Activated T-cell treated with anti-CD3 and anti-CD28 coated beads, Interleukin-2, amount 50 U/mL, for 4 hours (primary cell): Measurements from ENCODE around the gene TPD52L1. TPM values are rescaled to one million over a fixed set of nuclear protein-coding genes. Genes with fewer than 3 reads are reported as not detected.

Experiments used
- ATAC-seq, 2 donors: fragments of 200-7000 bp; cut with Tn5 transposase; one replicate each; pipeline ENCODE4 v1.10.0; 2021
- DNase-seq: peaks from one replicate; pipeline ENCODE4 v3.0.0-alpha.2; 2020
- H3K27me3 Mint-ChIP-seq: one replicate; pipeline ENCODE4 v1.8.0; 2021; ENCODE audit warnings: low read depth, mixed read lengths
- H3K36me3 Mint-ChIP-seq: one replicate; pipeline ENCODE4 v1.8.0; 2022; ENCODE audit warnings: mixed read lengths; ENCODE audit not compliant: insufficient read depth
- H3K4me1 Mint-ChIP-seq: one replicate; pipeline ENCODE4 v1.8.0; 2021; ENCODE audit warnings: low read depth, mixed read lengths
- H3K4me3 Mint-ChIP-seq: one replicate; pipeline ENCODE4 v1.8.0; 2021; ENCODE audit warnings: mild to moderate bottlenecking, moderate library complexity, mixed read lengths
- H3K9me3 Mint-ChIP-seq: one replicate; pipeline ENCODE4 v1.8.0; 2021; ENCODE audit warnings: mixed read lengths
- total RNA-seq, 3 donors: library from RNA; stranded (reverse); gene quantifications; one replicate each; pipeline ENCODE4 v1.2.1, GENCODE V29; 2021

TPD52L1 gene
- total RNA-seq, 3 donors from 2014 or later: 0.65 to 0.79 (median 0.66) TPM

DNA sequence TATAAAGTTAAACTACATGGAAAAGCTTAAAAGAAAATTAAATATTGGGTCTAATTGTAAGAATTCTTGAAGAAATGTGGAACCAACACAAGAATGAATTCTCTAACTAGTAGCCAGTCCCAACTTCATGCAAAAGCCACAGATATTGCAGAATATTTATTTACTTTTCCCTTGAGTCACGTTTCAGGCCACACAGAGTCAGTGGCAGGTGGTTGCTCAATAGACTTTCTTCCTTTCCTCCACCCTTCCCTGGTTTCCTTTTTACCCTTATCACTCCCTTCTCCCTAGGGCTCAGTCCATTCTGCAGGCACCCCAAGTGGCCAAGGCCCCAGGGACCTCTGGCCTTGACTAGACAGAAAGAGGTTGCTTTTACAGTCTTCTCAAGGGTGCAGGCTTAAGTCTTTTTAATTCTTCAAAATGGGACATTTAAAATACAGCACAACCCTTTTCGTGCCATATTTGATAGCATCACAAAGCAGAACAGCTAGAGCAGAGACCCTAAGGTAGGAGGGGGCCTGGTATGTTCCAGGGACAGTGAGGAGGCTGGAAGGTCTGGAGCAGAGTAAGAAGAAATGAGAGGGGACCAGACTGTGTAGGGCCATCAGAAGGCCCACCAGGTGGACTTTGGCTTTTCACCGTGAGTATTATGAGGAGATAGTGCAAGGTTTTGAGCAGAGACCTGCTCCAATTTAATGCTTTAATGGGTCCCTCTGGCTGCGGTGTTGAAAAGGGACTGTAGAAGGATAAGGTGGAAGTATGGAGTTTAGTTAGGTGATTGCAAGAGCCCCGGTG is 83.2 kb downstream of the TPD52L1 start:
- peaks cover 1% of the 10 kb centered on the region for H3K36me3 Mint-ChIP-seq
- DNase-seq (no peak), ATAC-seq (no peak)
- H3K4me3 Mint-ChIP-seq: no peak overlapping the region
- no peaks in the 10 kb centered on the region for H3K4me1 Mint-ChIP-seq
- peaks cover 26% of the 10 kb centered on the region for H3K9me3 Mint-ChIP-seq
- H3K27me3 Mint-ChIP-seq: peaks cover 3% of the 10 kb centered on the region

DNA sequence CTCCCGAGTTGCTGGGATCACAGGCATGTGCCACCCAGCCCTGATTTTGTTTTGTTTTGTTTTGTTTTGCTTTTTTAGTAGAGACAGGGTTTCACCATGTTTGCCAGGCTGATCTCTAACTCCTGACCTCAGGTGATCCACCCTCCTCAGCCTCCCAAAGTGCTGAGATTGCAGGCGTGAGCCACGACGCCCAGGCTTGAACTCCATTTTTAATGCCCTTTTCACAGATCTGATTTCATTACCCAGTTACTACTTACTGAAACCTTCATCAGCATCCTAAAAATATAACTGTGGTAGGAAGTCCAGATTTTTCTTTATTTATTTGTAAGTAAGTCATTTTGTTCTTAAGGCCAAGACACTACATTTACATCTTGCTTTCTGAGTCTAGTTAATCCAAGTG is 84.2 kb downstream of the TPD52L1 start:
- ATAC-seq (no peak), DNase-seq (no peak)
- no peak overlapping the region for H3K4me3 Mint-ChIP-seq
- peaks cover 1% of the 10 kb centered on the region for H3K36me3 Mint-ChIP-seq
- H3K4me1 Mint-ChIP-seq: no peaks in the 10 kb centered on the region
- peaks cover 35% of the 10 kb centered on the region for H3K9me3 Mint-ChIP-seq
- peaks cover 3% of the 10 kb centered on the region for H3K27me3 Mint-ChIP-seq

DNA sequence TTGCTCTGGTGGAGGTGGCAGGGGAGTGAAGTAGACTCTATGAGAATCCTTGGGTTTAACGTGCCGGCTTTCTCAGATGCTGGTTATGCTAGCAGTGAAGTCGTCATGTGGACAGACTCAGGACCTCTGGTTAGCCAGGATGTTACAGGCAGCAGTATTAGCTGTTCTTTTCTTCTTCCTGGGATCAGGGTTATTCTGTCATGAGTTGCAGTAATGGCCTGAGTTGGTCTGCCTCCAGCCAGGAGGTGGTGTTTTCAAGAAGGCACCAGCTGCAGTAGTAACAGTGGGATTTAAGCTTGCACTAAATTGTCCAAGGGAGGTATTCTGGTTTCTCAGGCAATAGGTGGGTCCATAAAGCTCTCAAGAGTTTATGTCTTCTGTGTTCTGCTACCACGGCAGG is 91.5 kb downstream of the TPD52L1 start:
- no peaks in the 10 kb centered on the region for H3K4me1 Mint-ChIP-seq
- peaks cover 1% of the 10 kb centered on the region for H3K36me3 Mint-ChIP-seq
- H3K4me3 Mint-ChIP-seq: no peak overlapping the region
- DNase-seq (no peak), ATAC-seq (no peak)
- peaks cover 35% of the 10 kb centered on the region for H3K9me3 Mint-ChIP-seq
- H3K27me3 Mint-ChIP-seq: peaks cover 15% of the 10 kb centered on the region

DNA sequence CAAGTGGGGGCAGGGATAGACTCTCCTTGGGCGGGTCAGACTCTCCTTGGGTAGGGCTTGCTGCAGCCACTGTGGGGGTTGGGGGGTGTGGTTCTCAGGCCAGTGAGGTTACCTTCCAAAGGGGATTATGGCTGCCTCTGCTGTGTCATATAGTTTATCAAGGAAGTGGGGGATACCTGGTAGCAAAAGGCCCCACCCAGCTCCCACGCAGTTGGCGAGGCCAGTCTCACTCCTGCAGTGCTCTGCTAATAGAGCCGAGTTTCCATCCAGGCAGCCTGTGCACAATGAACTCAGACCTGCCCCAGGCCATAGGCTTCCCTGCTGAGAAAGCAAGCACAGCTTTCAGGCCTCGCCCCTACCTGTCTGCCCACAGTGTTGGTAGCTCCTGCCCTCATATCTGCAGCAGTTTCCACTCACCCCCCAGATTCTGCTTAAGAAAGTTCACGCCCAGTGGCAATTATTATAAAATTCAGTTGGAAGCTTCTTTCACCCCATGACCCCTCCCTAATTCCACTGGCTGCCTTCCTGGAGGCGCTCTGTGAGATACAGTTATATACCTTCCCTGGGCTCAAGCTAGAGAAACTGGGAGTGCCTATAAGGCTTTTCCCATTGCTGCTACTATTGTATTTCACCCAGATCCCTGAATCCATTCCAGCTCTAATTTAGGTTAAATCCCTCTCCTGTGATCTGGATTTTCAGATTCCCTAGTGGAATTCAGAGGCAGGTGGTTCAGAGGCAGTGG is 92.1 kb downstream of the TPD52L1 start:
- ATAC-seq (no peak), DNase-seq (no peak)
- H3K4me3 Mint-ChIP-seq: no peak overlapping the region
- H3K36me3 Mint-ChIP-seq: peaks cover 1% of the 10 kb centered on the region
- H3K27me3 Mint-ChIP-seq: peaks cover 15% of the 10 kb centered on the region
- H3K9me3 Mint-ChIP-seq: peaks cover 30% of the 10 kb centered on the region
- H3K4me1 Mint-ChIP-seq: no peaks in the 10 kb centered on the region

DNA sequence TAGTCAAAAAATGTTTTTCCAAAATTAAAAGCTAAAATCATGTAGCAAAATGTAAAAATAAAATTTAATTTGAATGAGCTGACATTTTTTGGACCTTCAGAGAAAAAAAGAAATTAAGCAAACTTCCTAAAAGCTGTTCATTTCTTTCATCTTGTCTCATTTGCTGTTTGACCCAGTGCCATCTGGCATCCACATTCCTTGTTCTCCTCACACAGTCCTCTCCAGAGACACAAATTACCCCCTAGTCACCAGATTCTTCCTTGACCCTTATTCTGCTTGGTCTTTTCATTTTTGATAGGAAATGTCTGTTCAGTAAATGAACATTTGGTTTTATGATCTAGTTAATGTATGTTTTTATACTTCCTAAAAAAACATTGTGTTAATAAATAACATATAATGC is 93.0 kb downstream of the TPD52L1 start:
- Mint-ChIP-seq H3K36me3 (no peaks in the 10 kb centered on the region), H3K9me3 (peaks cover 21% of the 10 kb centered on the region), H3K4me1 (no peaks in the 10 kb centered on the region), H3K4me3 (no peak overlapping the region), H3K27me3 (peaks cover 15% of the 10 kb centered on the region)
- ATAC-seq (no peak), DNase-seq (no peak)

DNA sequence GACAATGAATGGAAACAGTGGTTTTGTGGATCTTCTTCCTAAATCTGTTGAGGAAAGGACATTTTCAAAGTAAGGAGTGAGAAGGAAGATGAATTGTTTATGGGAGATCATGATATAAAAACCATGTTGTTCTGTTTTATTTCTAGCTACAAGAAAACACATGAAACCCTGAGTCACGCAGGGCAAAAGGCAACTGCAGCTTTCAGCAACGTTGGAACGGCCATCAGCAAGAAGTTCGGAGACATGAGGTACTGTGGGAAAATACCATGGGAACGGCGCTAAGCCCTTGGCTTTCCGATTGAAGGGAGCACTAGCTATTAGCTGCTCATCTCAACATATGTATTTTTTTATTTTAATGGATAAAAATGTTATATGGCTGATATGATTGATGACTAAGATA is 94.6 kb downstream of the TPD52L1 start:
- Mint-ChIP-seq H3K36me3 (no peaks in the 10 kb centered on the region), H3K9me3 (peaks cover 6% of the 10 kb centered on the region), H3K27me3 (peaks cover 13% of the 10 kb centered on the region), H3K4me1 (no peaks in the 10 kb centered on the region), H3K4me3 (no peak overlapping the region)
- DNase-seq (no peak), ATAC-seq (no peak)

DNA sequence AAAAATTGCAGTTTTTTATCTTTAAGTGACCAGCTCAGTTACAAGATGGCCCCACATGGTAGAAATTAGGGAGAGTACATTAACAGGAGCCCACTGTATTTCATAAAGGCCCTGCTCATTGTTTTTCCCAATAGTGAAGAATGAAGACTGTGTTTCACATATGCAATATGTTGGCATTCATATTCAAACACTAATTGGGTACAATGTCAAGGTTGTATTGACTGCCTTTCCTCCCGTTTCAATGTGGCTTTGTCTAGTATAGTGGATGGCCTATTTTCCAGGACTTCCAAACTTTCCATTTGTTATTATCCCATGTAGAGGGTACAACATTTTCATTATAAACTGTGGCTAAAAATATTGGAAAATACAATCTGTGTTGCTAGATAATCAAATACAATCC is 96.9 kb downstream of the TPD52L1 start:
- Mint-ChIP-seq H3K36me3 (no peaks in the 10 kb centered on the region), H3K4me3 (no peak overlapping the region), H3K27me3 (peaks cover 12% of the 10 kb centered on the region), H3K9me3 (no peaks in the 10 kb centered on the region), H3K4me1 (no peaks in the 10 kb centered on the region)
- ATAC-seq: no peak
- DNase-seq: no peak

DNA sequence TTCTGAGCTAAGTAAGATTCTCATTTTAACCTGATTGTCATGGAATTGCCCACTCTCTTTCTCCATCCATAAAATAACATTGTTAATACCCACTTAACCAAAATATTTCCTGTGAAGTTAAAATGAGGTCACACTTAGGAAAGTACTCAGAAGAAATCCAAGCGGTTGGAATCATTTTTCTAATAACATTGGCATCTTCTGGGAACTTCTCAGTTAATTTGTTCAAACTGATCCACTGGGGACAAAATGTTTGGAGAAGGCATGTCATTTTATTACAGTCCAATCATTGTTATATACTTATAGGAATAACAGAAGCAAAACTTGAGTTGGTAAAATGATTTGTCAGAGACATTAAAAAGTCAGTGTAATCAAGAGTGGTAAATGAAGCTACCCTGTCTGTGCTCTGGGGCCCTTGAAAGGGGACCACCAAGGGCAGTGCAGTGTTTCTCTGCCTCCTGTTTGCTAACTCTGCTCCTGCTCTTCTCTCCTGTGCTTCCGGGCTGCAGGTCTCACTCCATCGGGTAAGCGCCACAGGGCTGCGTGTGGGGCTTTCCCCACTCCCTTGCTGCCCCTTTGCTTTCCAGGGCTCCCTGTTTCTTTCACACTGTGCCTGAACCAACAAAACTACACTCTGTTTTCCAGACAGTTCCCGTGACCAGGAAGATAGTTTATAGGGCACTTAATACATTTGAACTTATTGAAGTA is 98.1 kb downstream of the TPD52L1 start:
- ATAC-seq (no peak), DNase-seq (no peak)
- Mint-ChIP-seq H3K4me1 (no peaks in the 10 kb centered on the region), H3K4me3 (no peak overlapping the region), H3K36me3 (no peaks in the 10 kb centered on the region), H3K27me3 (peaks cover 6% of the 10 kb centered on the region), H3K9me3 (no peaks in the 10 kb centered on the region)

DNA sequence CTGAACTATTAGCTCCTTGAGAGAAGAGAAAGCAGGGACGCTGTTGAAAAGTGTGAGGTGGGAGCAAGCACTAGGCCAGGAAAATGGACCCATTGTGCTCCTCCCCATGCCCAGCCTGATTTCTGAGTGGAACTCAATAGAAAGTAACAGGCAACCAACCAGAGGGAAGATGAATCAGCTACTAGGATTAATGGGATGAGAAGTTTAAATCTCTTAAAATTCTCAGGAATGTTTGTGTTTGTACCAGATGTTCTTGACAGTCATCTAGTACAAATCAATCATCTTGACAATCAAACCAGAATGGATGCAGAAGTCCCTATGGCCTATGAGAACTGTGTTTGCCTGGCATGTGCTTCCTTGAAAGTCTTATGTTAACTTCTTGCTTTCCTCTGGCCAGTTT is 99.3 kb downstream of the TPD52L1 start:
- ATAC-seq (no peak), DNase-seq (no peak)
- Mint-ChIP-seq H3K36me3 (no peaks in the 10 kb centered on the region), H3K4me1 (no peaks in the 10 kb centered on the region), H3K9me3 (no peaks in the 10 kb centered on the region), H3K27me3 (no peaks in the 10 kb centered on the region), H3K4me3 (no peak overlapping the region)

DNA sequence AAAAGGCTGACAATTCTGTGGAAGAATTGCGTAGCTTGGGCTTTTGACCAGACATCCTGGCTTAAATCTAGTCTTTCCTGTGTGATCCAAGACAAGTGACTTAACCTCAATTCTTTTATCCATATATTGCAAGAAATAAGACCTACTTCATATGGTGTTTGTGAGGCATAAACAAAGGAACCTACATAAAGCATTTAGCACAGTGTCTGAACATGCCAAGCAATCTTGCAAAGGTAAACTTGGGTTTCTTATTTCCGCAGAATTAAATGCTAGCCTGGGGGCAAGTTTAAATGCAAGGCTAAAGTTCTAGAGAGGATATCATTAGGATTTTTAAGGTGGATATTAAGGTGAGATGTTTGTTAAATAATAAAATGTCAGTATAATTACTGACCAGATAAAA is 100.3 kb downstream of the TPD52L1 start:
- H3K4me1 Mint-ChIP-seq: no peaks in the 10 kb centered on the region

DNA sequence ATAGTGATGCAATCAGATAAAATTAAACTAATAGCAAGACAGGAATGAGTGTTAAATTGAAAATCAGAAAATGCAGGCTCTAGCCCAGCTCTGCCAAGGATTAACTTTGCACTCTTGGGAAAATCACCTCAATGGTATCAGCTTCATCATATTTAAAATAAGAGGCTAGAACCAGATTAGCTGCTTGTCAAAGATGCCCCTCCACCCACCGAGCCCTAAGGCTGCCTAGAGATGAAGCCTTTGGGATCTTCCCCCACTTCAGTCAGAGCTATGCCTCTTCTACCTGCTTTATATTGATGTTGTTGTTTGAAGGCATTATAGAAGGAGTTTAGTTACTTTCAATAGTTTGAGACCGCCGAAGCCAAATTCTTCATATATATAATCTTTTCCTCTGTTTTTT is 100.7 kb downstream of the TPD52L1 start:
- DNase-seq (no peak), ATAC-seq (no peak)
- Mint-ChIP-seq H3K9me3 (no peaks in the 10 kb centered on the region), H3K36me3 (no peaks in the 10 kb centered on the region), H3K4me1 (no peaks in the 10 kb centered on the region), H3K4me3 (no peak overlapping the region), H3K27me3 (no peaks in the 10 kb centered on the region)

More for the DNA sequence above, 100.3 kb downstream of the TPD52L1 start:
- no peaks in the 10 kb centered on the region for H3K27me3 Mint-ChIP-seq
- no peak for DNase-seq
- no peak for ATAC-seq
- no peaks in the 10 kb centered on the region for H3K36me3 Mint-ChIP-seq
- H3K4me3 Mint-ChIP-seq: no peak overlapping the region
- no peaks in the 10 kb centered on the region for H3K9me3 Mint-ChIP-seq

DNA sequence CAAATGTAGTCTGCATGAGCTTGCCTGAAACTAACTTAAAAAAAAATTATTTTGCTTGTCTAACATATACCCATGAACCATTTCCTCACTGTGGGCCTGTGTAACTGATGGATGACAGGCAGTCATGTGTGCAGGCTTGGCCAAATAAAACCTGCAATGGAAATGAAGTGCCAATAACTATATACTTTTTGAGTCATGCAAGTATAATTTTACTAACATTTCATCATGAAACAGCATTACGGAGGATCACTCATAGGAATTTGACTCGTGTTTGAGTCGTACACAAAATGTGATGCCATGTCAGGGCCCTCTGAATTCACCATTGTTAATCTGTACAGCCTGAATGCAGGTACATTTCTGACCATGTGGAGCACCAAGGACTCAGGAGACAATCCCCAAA is 101.6 kb downstream of the TPD52L1 start:
- Mint-ChIP-seq H3K9me3 (no peaks in the 10 kb centered on the region), H3K4me1 (no peaks in the 10 kb centered on the region), H3K4me3 (no peak overlapping the region), H3K36me3 (no peaks in the 10 kb centered on the region), H3K27me3 (no peaks in the 10 kb centered on the region)
- ATAC-seq (no peak), DNase-seq (no peak)

DNA sequence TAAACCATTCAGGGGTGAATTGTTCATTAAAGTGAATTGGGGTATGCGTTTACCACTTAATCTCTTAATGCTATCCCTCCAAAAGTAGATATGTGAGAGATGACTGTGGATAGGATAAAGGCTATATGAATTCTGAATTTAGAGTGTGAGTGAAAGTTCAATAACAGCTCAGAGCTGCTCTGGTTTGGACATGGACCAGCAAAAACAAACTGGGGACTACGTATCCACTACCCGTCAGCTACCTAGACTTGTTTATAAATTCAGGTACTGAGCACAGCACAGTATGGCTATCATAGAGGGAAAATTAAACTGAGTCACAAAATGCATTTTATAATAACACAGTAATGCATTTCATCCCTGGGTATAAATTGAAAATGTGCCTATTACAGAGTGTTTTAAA is 103.8 kb downstream of the TPD52L1 start:
- no peaks in the 10 kb centered on the region for H3K4me1 Mint-ChIP-seq
- H3K36me3 Mint-ChIP-seq: no peaks in the 10 kb centered on the region
- DNase-seq (no peak), ATAC-seq (no peak)
- no peak overlapping the region for H3K4me3 Mint-ChIP-seq
- H3K9me3 Mint-ChIP-seq: no peaks in the 10 kb centered on the region
- H3K27me3 Mint-ChIP-seq: no peaks in the 10 kb centered on the region

DNA sequence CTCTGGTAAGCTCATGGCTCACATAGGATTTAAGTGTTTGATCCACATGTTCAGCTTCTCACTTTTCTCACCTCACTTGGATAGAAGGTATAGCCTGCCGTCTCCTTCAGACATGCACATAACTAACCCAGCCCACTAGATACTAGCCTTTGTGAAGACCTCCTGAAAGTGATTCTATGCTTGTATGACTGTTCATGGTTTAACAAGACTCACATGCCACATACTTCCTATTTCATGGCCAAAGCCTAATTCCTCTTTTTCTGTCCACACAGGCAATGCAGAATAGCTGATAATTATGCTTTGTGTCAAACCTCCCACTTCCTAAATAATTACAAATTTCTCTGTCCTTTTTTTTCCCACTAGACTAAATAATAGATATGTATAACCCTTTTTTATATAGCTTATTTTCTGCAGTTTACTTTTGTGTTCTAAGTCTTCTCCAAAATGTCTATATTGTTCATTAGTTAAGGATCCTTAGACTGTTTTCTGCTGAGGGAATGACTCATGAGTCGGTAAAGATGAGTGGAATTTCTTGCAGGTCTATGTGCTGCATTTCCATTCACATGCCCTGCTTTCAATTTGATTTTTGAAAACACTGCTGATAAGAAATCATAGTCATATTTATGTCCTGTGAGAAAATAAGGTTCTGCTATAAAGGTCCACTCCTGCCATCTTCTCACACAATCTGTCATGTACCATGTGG is 105.2 kb downstream of the TPD52L1 start:
- Mint-ChIP-seq H3K4me3 (no peak overlapping the region), H3K27me3 (no peaks in the 10 kb centered on the region), H3K4me1 (no peaks in the 10 kb centered on the region), H3K36me3 (no peaks in the 10 kb centered on the region), H3K9me3 (no peaks in the 10 kb centered on the region)
- DNase-seq (no peak), ATAC-seq (no peak)
